ENCODE results near the gene TTC22. TPM values are rescaled to one million over a fixed set of nuclear protein-coding genes. Genes with fewer than 3 reads are reported as not detected.

The TTC22 gene
- total and polyA plus RNA-seq, 2 of the 4 experiments (the other 2 are of a cell fraction), result not detected

DNA sequence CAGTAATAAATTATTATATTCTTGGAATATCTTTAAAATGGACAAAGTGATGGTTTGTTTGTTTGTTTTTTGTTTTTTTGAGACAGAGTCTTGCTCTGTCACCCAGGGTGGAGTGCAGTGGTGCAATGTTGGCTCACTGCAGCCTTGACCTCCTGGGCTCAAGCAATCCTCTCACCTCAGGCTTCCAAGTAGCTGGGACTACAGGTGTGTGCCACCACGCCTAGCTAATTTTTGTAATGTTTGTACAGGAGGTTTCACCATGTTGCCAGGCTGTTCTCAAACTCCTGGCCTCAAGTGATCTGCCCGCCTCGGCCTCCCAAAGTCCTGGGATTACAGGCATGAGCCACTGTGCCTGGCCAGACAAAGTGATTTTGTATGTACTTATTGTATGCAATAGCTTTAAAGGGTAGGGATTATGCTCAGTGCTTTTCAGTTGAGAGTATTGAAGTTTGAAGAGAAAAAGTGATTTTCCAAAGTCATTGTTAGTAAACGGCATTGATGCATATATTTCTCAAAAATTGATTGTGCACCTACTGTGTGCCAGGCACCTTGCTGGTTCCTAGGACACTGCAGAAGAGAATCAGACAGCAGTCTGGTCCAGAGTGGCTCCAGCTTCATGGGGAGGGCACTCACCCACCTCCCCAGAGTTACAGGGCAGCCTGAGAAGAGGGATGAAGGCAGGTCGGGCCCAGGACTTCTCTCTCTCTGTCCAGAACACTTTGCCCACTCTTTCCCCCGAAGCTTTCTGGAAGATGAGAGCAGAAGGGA is 34.2 kb upstream of the TTC22 start:
- Histone ChIP-seq H4K5ac (ENCODE audit: low read depth, low read length) (no peak overlapping the region), H3K4me3 (ENCODE audit: insufficient read depth, low read depth, low read length) (no peak overlapping the region), H3K23ac (ENCODE audit: low read depth, low read length) (no peak overlapping the region), H2AFZ (replicated peaks; ENCODE audit: low read length, poor library complexity) (no peak overlapping the region), H2AK5ac (ENCODE audit: low read depth, low read length) (no peak overlapping the region), H3K9me1 (ENCODE audit: insufficient read depth, low read length) (no peaks in the 10 kb centered on the region), H2BK5ac (ENCODE audit: low read depth, low read length, poor library complexity, severe bottlenecking) (no peak overlapping the region), H3K4ac (ENCODE audit: low read depth, low read length) (no peak overlapping the region), H3K27me3 (ENCODE audit: control insufficient read depth, insufficient read depth, low read length) (peaks cover 35% of the 10 kb centered on the region), H2AK9ac (replicated peaks; ENCODE audit: low read depth, low read length, poor library complexity) (no peak overlapping the region), H3K18ac (ENCODE audit: low read depth, low read length) (no peak overlapping the region), H3K4me1 (ENCODE audit: control insufficient read depth, insufficient read depth, low read length) (no peaks in the 10 kb centered on the region), H2BK20ac (ENCODE audit: low read depth, low read length) (no peak overlapping the region), H4K8ac (ENCODE audit: low read depth in 2 of 2, low read length in 2 of 2) (no peak overlapping the region), H3K9ac (ENCODE audit: low read depth, low read length) (no peak overlapping the region), H3K79me1 (ENCODE audit: low read depth in 1 of 2, low read length in 2 of 2) (no peaks in the 10 kb centered on the region), H3K56ac (ENCODE audit: extremely low read depth, insufficient read depth, low read length) (no peak overlapping the region), H3K9me3 (ENCODE audit: control insufficient read depth, insufficient read depth, low read length) (peaks cover 7% of the 10 kb centered on the region; the same call in 1 of the 2 replicates), H3K27ac (ENCODE audit: insufficient read depth, low read length) (no peak overlapping the region), H2BK120ac (ENCODE audit: low read depth, low read length) (no peak overlapping the region), H2BK15ac (ENCODE audit: low read depth, low read length) (no peak overlapping the region), H3K14ac (replicated peaks; ENCODE audit: low read depth, low read length) (no peak overlapping the region), H4K91ac (ENCODE audit: insufficient read depth, low read depth, low read length) (no peak overlapping the region), H3K4me2 (ENCODE audit: low read depth, low read length) (no peak overlapping the region), H3K36me3 (ENCODE audit: control insufficient read depth, insufficient read depth, low read length) (no peaks in the 10 kb centered on the region), H4K20me1 (ENCODE audit: insufficient read depth, low read length) (no peaks in the 10 kb centered on the region)
- no CpG with 5 or more reads among the region's 6 CpGs for WGBS, 2 experiments (ENCODE audit: extremely low coverage in 2 of 2, insufficient read length in 1 of 2)
- no peak for DNase-seq
- ChIA-PET CTCF (no interaction called here), POLR2A (ENCODE audit: unreplicated experiment) (no interaction called here)
- TF ChIP-seq RFX5 (IDR thresholded peaks at IDR 0.05; ENCODE audit: low read depth, low read length) (no peak), MAFK (IDR thresholded peaks at IDR 0.05; ENCODE audit: low read depth, low read length) (no peak), SMC3 (IDR thresholded peaks at IDR 0.05; ENCODE audit: low read depth, low read length) (no peak), MXI1 (IDR thresholded peaks at IDR 0.05; ENCODE audit: borderline replicate concordance, low read depth, low read length) (no peak), USF2 (IDR thresholded peaks at IDR 0.05; ENCODE audit: low read depth, low read length) (no peak), CEBPB (IDR thresholded peaks at IDR 0.05; ENCODE audit: low read depth, low read length) (no peak), POLR2A (IDR thresholded peaks at IDR 0.05; ENCODE audit: low read depth, low read length) (no peak), RCOR1 (IDR thresholded peaks at IDR 0.05; ENCODE audit: insufficient replicate concordance, low read length) (no peak), FOS (IDR thresholded peaks at IDR 0.05; ENCODE audit: low read depth, low read length) (no peak), NFE2L2 (IDR thresholded peaks at IDR 0.05; ENCODE audit: low read depth, low read length) (no peak), CHD1 (IDR thresholded peaks at IDR 0.05; ENCODE audit: low read depth, low read length) (no peak), CTCF (conservative IDR thresholded peaks at IDR 0.05; ENCODE audit: low read depth, low read length) (no peak), MAZ (IDR thresholded peaks at IDR 0.05; ENCODE audit: borderline replicate concordance, low read depth, low read length) (no peak)
- TF ChIP-seq, protein P1, sequence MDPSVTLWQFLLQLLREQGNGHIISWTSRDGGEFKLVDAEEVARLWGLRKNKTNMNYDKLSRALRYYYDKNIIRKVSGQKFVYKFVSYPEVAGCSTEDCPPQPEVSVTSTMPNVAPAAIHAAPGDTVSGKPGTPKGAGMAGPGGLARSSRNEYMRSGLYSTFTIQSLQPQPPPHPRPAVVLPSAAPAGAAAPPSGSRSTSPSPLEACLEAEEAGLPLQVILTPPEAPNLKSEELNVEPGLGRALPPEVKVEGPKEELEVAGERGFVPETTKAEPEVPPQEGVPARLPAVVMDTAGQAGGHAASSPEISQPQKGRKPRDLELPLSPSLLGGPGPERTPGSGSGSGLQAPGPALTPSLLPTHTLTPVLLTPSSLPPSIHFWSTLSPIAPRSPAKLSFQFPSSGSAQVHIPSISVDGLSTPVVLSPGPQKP (IDR thresholded peaks at IDR 0.05; ENCODE audit: borderline replicate concordance, low read depth, low read length), result no peak
- no peak for ATAC-seq (ENCODE audit: low read depth)
- intact Hi-C loops (cut with micrococcal nuclease), result no loop called here
- in situ Hi-C loops (cut with MboI; ENCODE audit: low sequenced_read_pairs), result no loop called here
- dilution Hi-C loops (cut with HindIII; ENCODE audit: low sequenced_read_pairs, unreplicated experiment), result no loop called here
- BruUV-seq (replicated peaks), result no TSS peak

All from IMR-90 (cell line).